ENCODE results near the gene DHFR2.

GRCh38 chr3:94069194-94069813 is 6.6 kb upstream of the DHFR2 start:
- peak; percentile 69 for TF ChIP-seq CTCF (conservative IDR thresholded peaks at IDR 0.05)
- TF ChIP-seq ZFX (IDR thresholded peaks at IDR 0.05) = no peak

All from C4-2B (cell line).